Ovary (tissue), 9 donors: Measurements from ENCODE around the gene SOX2. TPM values are rescaled to one million over a fixed set of nuclear protein-coding genes. Genes with fewer than 3 reads are reported as not detected.

Source experiments
- DNase-seq, 5 donors: peaks; one replicate each; pipeline ENCODE4 v3.0.0-alpha.2; 2019 to 2020
- H3K27ac ChIP-seq, 2 donors: fragments of 200-600 bp; one replicate each; pipeline versions ENCODE4 v1.5.1 to v1.8.0; 2019 to 2022
- H3K27me3 ChIP-seq: fragments of 200-600 bp; one replicate; pipeline ENCODE4 v1.8.0; 2022
- H3K36me3 ChIP-seq: fragments of 200-600 bp; sonication (generic); one replicate; pipeline ENCODE4 v1.5.1; 2019
- H3K4me1 ChIP-seq: one replicate; pipeline ENCODE4 v1.8.1; 2013; ENCODE audit warnings: mild to moderate bottlenecking, moderate library complexity; ENCODE audit not compliant: insufficient read depth
- H3K4me3 ChIP-seq: fragments of 200-600 bp; sonication (generic); one replicate; pipeline ENCODE4 v1.5.1; 2017
- H3K9me3 ChIP-seq, 2 donors: fragments of 200-600 bp in 1 of 2; sonication (generic) in 1 of 2; one replicate each; pipeline versions ENCODE4 v1.5.1 to v1.8.1; 2013 to 2019; ENCODE audit warnings: mild to moderate bottlenecking in 1 of 2, moderate library complexity in 1 of 2
- EP300 ChIP-seq: sonication (generic); formaldehyde crosslinking; IDR thresholded peaks from one replicate; pipeline ENCODE4 v1.6.1; 2017; ENCODE audit warnings: antibody characterized with exemption
- POLR2A ChIP-seq: fragments of 450-650 bp; IDR thresholded peaks from one replicate; pipeline ENCODE4 v1.6.1; 2017; ENCODE audit warnings: antibody characterized with exemption, mild to moderate bottlenecking, moderate library complexity
- WGBS, 3 donors: extraction: QIAGEN DNeasy Blood & Tissue Kit in 1 of 3; methylation state at CpG; one replicate each; pipeline versions ENCODE4 v1.1.5 to v1.1.7; 2013 to 2017; 5-methylcytosine and 5-hydroxymethylcytosine counted together
- intact Hi-C, 4 donors: fragments of 100-400 bp; cut with DNase I; formaldehyde crosslinking; loops; one replicate each; pipeline versions ENCODE4 v1.11.0 to v1.15.1; 2022 to 2023
- polyA plus RNA-seq, 2 donors: library from polyadenylated mRNA; stranded (reverse); fragments of 200-250 nt in 1 of 2; fragments of 350-450 nt in 1 of 2; fragmentation: Illumina TruSeq in 1 of 2; extraction: RNeasy Lipid Tissue Mini Kit (QIAGEN cat#74804) in 1 of 2; gene quantifications; one replicate each; pipeline ENCODE4 v1.2.3, GENCODE V29; 2013 to 2014
- total RNA-seq, 7 donors: library from RNA; depleted of rRNA in 2 of 7; stranded (reverse); fragments of >200 nt in 2 of 7; fragmentation: NEBNext Ultra II Directional in 3 of 7; extraction: Animal tissue kit (Norgen Biotek cat#: 25700) in 3 of 7; gene quantifications; one replicate each; pipeline versions ENCODE4 v1.1.0 to v1.2.4, GENCODE V29; 2016 to 2023
- TF ChIP-seq, protein P1 (sequence below), 3 donors: fragments of 450-650 bp in 2 of 3; fragments of 200-600 bp in 1 of 3; IDR thresholded peaks; one replicate each; pipeline versions ENCODE4 v1.5.1 to v1.8.0; 2016 to 2022; ENCODE audit warnings: antibody characterized with exemption in 3 of 3, mild to moderate bottlenecking in 1 of 3
- donor health status: DM: no; HTN: no; CAD: no; lungs with moderate emphysema.
- donor health status: DM: no; HTN: no; CAD: no.
- donor health status: Bipolar disorder and iron deficiency.
- donor health status: DM: yes; HTN: yes; CAD: no.
- donor health status: DM: no; HTN: no; CAD: no.
- donor health status: DM: yes; HTN: yes; CAD: no.

Gene SOX2
- total and polyA plus RNA-seq, 9 donors, result 0.23 to 0.69 (median 0.36) TPM; not detected in 2

DNA sequence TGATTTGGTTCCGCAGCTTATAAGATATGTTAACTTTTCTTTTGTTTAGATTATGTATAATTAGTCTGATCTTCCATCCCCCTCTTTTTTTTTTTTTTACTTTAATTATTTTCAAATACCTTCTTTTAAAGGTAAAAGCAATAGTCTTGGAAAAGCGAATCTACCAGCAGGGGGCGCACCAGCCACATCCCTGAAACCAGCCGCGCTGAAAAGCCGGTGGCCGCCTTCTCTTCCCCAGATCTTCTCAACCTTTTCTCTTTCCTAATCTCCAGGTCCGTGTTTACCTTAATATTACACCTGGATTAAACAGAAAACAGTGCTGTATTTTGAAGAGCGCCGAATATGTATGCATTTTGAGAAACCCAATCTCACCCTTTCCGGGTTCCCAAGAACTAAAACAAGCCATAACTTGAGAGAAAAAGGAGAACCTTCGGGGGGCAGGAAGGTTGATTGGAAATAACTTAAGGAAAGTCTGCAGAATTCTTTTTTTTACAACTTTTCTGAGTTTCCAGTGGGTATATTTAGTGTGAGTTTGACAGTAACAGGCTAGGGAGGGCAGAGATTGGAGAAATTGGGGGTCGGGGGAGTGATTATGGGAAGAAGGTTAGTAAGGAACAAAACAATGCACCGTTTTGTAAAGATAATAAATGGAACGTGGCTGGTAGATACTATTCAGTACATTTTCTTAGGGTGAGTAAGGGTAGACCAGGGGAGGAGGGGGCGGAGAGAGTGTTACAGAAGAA is 2.0 kb upstream of the SOX2 start:
- DNase-seq, result peak; percentile 36 to 79 (median 66)
- no peak overlapping the region for H3K27ac ChIP-seq
- intact Hi-C loops, result loop anchor here in 3 of 4 donors (10.0 kb wide), 3 partner anchors 545 to 975 kb away; no protein-coding TSS in a partner anchor

DNA sequence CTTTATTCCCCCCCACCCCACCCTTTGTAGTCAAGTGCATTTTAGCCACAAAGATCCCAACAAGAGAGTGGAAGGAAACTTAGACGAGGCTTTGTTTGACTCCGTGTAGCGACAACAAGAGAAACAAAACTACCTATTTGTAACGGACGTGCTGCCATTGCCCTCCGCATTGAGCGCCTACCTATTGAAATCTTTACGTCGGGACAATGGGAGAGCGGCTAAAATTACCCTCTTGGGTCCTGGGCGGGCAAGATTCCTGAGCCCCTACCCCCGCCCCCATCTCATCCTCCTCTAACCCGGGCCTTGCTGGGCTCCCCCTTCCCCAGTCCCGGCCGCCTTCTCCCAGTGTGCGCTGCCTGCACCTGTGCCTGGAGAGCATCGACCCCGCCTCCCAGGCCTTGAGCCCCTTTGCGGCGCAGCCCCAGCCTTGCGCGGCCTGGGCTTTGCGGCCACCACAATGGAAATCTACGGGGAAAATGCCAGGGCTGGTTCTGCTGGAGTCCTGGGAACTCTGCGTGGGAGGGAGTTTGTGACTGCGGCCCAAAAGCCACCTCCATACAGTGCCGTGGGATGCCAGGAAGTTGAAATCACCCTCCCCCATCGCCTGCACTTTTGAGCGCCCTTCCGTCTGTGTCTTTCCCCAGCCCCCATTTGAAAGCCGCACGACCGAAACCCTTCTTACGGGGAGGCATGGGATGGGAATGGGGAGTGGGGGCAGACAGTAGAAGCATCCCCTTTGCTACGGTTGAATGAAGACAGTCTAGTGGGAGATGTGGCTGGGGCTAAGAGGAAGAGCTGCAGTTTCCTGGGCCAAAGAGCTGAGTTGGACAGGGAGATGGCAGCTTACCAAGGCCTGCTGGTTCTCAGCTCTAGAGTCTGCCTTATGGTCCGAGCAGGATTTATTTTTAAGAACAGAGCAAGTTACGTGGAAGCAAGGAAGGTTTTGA is 1.1 kb upstream of the SOX2 start:
- TF ChIP-seq EP300 (no peak), POLR2A (no peak)
- TF ChIP-seq, protein P1, sequence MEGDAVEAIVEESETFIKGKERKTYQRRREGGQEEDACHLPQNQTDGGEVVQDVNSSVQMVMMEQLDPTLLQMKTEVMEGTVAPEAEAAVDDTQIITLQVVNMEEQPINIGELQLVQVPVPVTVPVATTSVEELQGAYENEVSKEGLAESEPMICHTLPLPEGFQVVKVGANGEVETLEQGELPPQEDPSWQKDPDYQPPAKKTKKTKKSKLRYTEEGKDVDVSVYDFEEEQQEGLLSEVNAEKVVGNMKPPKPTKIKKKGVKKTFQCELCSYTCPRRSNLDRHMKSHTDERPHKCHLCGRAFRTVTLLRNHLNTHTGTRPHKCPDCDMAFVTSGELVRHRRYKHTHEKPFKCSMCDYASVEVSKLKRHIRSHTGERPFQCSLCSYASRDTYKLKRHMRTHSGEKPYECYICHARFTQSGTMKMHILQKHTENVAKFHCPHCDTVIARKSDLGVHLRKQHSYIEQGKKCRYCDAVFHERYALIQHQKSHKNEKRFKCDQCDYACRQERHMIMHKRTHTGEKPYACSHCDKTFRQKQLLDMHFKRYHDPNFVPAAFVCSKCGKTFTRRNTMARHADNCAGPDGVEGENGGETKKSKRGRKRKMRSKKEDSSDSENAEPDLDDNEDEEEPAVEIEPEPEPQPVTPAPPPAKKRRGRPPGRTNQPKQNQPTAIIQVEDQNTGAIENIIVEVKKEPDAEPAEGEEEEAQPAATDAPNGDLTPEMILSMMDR (IDR thresholded peaks at IDR 0.05), result no peak
- WGBS, 3 donors, result 6 to 8% (median 8%) methylated on average over 37 of the region's 37 CpGs
- no peak for DNase-seq
- no peaks in the 10 kb centered on the region for H3K36me3 ChIP-seq
- H3K4me1 ChIP-seq, result no peaks in the 10 kb centered on the region
- H3K9me3 ChIP-seq, result no peaks in the 10 kb centered on the region
- intact Hi-C loops, result loop anchor here in 2 of 4 donors (10.0 kb wide), 2 partner anchors 544 to 964 kb away; no protein-coding TSS in a partner anchor
- no peaks in the 10 kb centered on the region for H3K27me3 ChIP-seq
- no peak overlapping the region for H3K4me3 ChIP-seq
- H3K27ac ChIP-seq, result no peak overlapping the region

More for the DNA sequence above, 2.0 kb upstream of the SOX2 start:
- H3K36me3 ChIP-seq, result no peaks in the 10 kb centered on the region
- H3K4me3 ChIP-seq, result no peak overlapping the region
- H3K27me3 ChIP-seq, result no peaks in the 10 kb centered on the region
- TF ChIP-seq POLR2A (no peak), EP300 (no peak)
- TF ChIP-seq, protein P1 (IDR thresholded peaks at IDR 0.05), result peak; percentile 26 to 47 (median 38)
- 4 to 6% (median 5%) methylated on average over 16 of the region's 16 CpGs for WGBS, 3 donors
- no peaks in the 10 kb centered on the region for H3K9me3 ChIP-seq
- H3K4me1 ChIP-seq, result no peaks in the 10 kb centered on the region

DNA sequence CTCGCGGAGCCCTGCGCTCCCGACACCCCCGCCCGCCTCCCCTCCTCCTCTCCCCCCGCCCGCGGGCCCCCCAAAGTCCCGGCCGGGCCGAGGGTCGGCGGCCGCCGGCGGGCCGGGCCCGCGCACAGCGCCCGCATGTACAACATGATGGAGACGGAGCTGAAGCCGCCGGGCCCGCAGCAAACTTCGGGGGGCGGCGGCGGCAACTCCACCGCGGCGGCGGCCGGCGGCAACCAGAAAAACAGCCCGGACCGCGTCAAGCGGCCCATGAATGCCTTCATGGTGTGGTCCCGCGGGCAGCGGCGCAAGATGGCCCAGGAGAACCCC is 464 bp downstream of the SOX2 start:
- no peak for DNase-seq
- H3K4me1 ChIP-seq, result no peaks in the 10 kb centered on the region
- H3K27ac ChIP-seq, result no peak overlapping the region
- no peaks in the 10 kb centered on the region for H3K9me3 ChIP-seq
- no peaks in the 10 kb centered on the region for H3K27me3 ChIP-seq
- TF ChIP-seq, protein P1 (IDR thresholded peaks at IDR 0.05), result no peak
- TF ChIP-seq EP300, result no peak
- no peak for TF ChIP-seq POLR2A
- H3K36me3 ChIP-seq, result no peaks in the 10 kb centered on the region
- intact Hi-C loops, result loop anchor here in 2 of 4 donors (10.0 kb wide), 2 partner anchors 543 to 963 kb away; no protein-coding TSS in a partner anchor
- 2 to 4% (median 2%) methylated on average over 33 to 44 of the region's 44 CpGs for WGBS, 3 donors
- no peak overlapping the region for H3K4me3 ChIP-seq

DNA sequence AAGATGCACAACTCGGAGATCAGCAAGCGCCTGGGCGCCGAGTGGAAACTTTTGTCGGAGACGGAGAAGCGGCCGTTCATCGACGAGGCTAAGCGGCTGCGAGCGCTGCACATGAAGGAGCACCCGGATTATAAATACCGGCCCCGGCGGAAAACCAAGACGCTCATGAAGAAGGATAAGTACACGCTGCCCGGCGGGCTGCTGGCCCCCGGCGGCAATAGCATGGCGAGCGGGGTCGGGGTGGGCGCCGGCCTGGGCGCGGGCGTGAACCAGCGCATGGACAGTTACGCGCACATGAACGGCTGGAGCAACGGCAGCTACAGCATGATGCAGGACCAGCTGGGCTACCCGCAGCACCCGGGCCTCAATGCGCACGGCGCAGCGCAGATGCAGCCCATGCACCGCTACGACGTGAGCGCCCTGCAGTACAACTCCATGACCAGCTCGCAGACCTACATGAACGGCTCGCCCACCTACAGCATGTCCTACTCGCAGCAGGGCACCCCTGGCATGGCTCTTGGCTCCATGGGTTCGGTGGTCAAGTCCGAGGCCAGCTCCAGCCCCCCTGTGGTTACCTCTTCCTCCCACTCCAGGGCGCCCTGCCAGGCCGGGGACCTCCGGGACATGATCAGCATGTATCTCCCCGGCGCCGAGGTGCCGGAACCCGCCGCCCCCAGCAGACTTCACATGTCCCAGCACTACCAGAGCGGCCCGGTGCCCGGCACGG is 991 bp downstream of the SOX2 start:
- no peaks in the 10 kb centered on the region for H3K36me3 ChIP-seq
- no peaks in the 10 kb centered on the region for H3K27me3 ChIP-seq
- no peak overlapping the region for H3K27ac ChIP-seq
- 3 to 5% (median 4%) methylated on average over 61 to 65 of the region's 65 CpGs for WGBS, 3 donors
- H3K4me1 ChIP-seq, result no peaks in the 10 kb centered on the region
- TF ChIP-seq POLR2A (no peak), EP300 (no peak)
- TF ChIP-seq, protein P1 (IDR thresholded peaks at IDR 0.05), result no peak
- no peaks in the 10 kb centered on the region for H3K9me3 ChIP-seq
- DNase-seq, result no peak
- intact Hi-C loops, result loop anchor here in 2 of 4 donors (10.0 kb wide), 2 partner anchors 542 to 962 kb away; no protein-coding TSS in a partner anchor
- no peak overlapping the region for H3K4me3 ChIP-seq
